HL-60 (cell line): ENCODE measurements around the gene RPL27A.

Experiments used
- DNase-seq, 2 experiments: peaks; one replicate each; pipeline ENCODE4 v3.0.0-alpha.2; 2010 to 2020; ENCODE audit warnings: low read depth in 1 of 2, low spot score in 1 of 2
- H3K27ac ChIP-seq: fragments of 250-450 bp; sonication (Bioruptor Pico); replicated peaks from 2 replicates; pipeline ENCODE4 v1.5.1; 2020; ENCODE audit warnings: mild to moderate bottlenecking, moderate library complexity
- H3K27me3 ChIP-seq: fragments of 250-450 bp; sonication (Bioruptor Pico); 2 replicates; pipeline ENCODE4 v1.5.1; 2021; ENCODE audit warnings: mild to moderate bottlenecking, moderate library complexity; ENCODE audit not compliant: insufficient read depth, poor library complexity, severe bottlenecking
- H3K4me3 ChIP-seq: replicated peaks from 2 replicates; pipeline ENCODE4 v1.5.1; 2011; ENCODE audit warnings: mild to moderate bottlenecking, control low read depth, low read length; ENCODE audit not compliant: insufficient read depth
- CTCF ChIP-seq: IDR thresholded peaks from one replicate; pipeline ENCODE4 v1.5.1; 2011; ENCODE audit warnings: low read length, control low read depth, inconsistent platforms; ENCODE audit not compliant: insufficient read depth
- GABPA ChIP-seq: IDR thresholded peaks from 2 replicates; pipeline ENCODE4 v1.6.1; 2012; ENCODE audit warnings: low read depth
- POLR2AphosphoS5 ChIP-seq: IDR thresholded peaks from 2 replicates; pipeline ENCODE4 v1.6.1; 2012; ENCODE audit warnings: low read depth
- SPI1 ChIP-seq: IDR thresholded peaks from 2 replicates; pipeline ENCODE4 v1.6.1; 2012; ENCODE audit warnings: low read depth, mild to moderate bottlenecking, borderline replicate concordance
- TF ChIP-seq, protein P1 (sequence below): IDR thresholded peaks from 2 replicates; pipeline ENCODE4 v1.6.1; 2012; ENCODE audit warnings: low read depth; ENCODE audit not compliant: insufficient replicate concordance

Gene RPL27A

GRCh38 chr11:8679006-8679405 is 3.6 kb upstream of the RPL27A start:
- Histone ChIP-seq H3K4me3 (no peak overlapping the region), H3K27ac (no peak overlapping the region), H3K27me3 (no peaks in the 10 kb centered on the region)
- no peak for DNase-seq
- TF ChIP-seq SPI1 (no peak), POLR2AphosphoS5 (no peak), CTCF (no peak), GABPA (no peak)
- TF ChIP-seq, protein P1, sequence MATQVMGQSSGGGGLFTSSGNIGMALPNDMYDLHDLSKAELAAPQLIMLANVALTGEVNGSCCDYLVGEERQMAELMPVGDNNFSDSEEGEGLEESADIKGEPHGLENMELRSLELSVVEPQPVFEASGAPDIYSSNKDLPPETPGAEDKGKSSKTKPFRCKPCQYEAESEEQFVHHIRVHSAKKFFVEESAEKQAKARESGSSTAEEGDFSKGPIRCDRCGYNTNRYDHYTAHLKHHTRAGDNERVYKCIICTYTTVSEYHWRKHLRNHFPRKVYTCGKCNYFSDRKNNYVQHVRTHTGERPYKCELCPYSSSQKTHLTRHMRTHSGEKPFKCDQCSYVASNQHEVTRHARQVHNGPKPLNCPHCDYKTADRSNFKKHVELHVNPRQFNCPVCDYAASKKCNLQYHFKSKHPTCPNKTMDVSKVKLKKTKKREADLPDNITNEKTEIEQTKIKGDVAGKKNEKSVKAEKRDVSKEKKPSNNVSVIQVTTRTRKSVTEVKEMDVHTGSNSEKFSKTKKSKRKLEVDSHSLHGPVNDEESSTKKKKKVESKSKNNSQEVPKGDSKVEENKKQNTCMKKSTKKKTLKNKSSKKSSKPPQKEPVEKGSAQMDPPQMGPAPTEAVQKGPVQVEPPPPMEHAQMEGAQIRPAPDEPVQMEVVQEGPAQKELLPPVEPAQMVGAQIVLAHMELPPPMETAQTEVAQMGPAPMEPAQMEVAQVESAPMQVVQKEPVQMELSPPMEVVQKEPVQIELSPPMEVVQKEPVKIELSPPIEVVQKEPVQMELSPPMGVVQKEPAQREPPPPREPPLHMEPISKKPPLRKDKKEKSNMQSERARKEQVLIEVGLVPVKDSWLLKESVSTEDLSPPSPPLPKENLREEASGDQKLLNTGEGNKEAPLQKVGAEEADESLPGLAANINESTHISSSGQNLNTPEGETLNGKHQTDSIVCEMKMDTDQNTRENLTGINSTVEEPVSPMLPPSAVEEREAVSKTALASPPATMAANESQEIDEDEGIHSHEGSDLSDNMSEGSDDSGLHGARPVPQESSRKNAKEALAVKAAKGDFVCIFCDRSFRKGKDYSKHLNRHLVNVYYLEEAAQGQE = no peak

DNA sequence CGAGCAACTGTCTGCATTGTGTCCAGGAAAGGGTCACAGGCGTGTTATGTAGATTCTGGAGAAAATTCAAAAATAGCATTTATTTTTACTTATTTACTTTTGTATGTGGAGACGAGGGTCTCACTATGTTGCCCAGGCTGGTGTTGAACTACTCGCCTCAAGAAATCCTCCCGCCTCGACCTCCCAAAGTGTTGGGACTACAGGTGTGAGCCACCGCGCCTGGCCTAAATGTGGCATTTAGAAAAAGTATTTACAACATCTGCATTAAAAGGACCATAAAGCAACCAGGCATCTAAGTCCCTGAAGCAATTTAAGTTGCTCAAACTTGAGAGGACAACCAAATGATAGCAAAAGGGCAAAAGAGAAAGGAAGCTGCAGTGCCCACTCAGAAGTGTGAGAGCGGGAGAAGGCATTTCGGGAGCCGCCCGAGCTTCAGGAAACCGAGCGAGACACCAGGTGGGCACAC is 722 bp upstream of the RPL27A start:
- H3K27me3 ChIP-seq = no peaks in the 10 kb centered on the region
- TF ChIP-seq, protein P1 = no peak
- TF ChIP-seq CTCF = no peak
- TF ChIP-seq SPI1 = no peak
- no peak for TF ChIP-seq POLR2AphosphoS5
- TF ChIP-seq GABPA = no peak
- DNase-seq = no peak
- H3K4me3 ChIP-seq = peak overlapping the region; percentile 66
- peak overlapping the region; percentile 99 for H3K27ac ChIP-seq

- TF ChIP-seq POLR2AphosphoS5 (no peak), CTCF (no peak), GABPA (no peak), SPI1 (no peak)
- TF ChIP-seq, protein P1 = no peak
- peak overlapping the region; percentile 66 for H3K4me3 ChIP-seq
- no peaks in the 10 kb centered on the region for H3K27me3 ChIP-seq
- peak overlapping the region; percentile 99 for H3K27ac ChIP-seq
- DNase-seq = peak in 1 of 2 experiments; percentile 31
Observed at GRCh38 chr11:8683115-8683807, 669 bp downstream of the RPL27A start.
